GM19043 (cell line): Measurements from ENCODE around the gene FCN1.
"Not testable (repeated sequence)": the region's sequence is repeated elsewhere in the genome, so short reads cannot be mapped to it uniquely, and the experiment has no call there.

Source experiments
- ATAC-seq: cut with Tn5 transposase; IDR thresholded peaks from one replicate; pipeline ENCODE4 v1.9.1; 2021; ENCODE audit warnings: low read depth; ENCODE audit not compliant: unreplicated experiment

Gene FCN1

GRCh38 chr9:134860510-134860909 is 57.2 kb downstream of the FCN1 start:
- ATAC-seq: no peak

- peak; percentile 75 for ATAC-seq
These were observed 59.5 kb downstream of the FCN1 start for GRCh38 chr9:134858051-134858841.

- not testable (repeated sequence) for ATAC-seq
These were observed 60.3 kb downstream of the FCN1 start for GRCh38 chr9:134857451-134857850.

DNA sequence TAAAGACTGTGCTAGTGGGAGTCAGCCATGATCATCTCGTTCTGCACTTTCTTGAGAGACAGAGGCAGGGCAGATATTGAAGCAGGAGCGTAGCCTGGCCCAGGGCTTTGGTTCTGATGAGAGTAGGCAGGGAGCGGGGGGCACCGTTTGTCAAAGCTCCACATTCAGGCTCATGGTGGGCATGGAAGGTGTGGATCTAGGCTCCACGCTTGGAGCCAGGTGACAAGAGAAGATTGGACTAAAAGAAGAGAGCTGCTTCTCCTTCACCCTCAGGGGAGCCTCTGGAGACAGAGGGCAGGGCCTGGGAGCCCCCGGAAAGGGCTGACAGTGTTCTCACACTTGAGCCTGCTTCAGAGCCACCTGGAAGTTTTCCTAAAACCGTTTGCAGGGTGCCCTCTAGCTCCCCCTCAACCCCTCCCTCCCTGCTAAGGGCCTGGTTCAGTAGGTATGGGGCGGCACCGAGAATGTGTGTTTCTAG is 61.8 kb downstream of the FCN1 start:
- no peak for ATAC-seq
